HG02798 (cell line): ENCODE results near the gene CUX1.
"Not testable (repeated sequence)": the region's sequence is repeated elsewhere in the genome, so short reads cannot be mapped to it uniquely, and the experiment has no call there.

ENCODE experiments used
- ATAC-seq: cut with Tn5 transposase; IDR thresholded peaks from one replicate; pipeline ENCODE4 v1.9.1; 2021; ENCODE audit warnings: mild to moderate bottlenecking; ENCODE audit not compliant: unreplicated experiment, poor library complexity

CUX1 gene

DNA sequence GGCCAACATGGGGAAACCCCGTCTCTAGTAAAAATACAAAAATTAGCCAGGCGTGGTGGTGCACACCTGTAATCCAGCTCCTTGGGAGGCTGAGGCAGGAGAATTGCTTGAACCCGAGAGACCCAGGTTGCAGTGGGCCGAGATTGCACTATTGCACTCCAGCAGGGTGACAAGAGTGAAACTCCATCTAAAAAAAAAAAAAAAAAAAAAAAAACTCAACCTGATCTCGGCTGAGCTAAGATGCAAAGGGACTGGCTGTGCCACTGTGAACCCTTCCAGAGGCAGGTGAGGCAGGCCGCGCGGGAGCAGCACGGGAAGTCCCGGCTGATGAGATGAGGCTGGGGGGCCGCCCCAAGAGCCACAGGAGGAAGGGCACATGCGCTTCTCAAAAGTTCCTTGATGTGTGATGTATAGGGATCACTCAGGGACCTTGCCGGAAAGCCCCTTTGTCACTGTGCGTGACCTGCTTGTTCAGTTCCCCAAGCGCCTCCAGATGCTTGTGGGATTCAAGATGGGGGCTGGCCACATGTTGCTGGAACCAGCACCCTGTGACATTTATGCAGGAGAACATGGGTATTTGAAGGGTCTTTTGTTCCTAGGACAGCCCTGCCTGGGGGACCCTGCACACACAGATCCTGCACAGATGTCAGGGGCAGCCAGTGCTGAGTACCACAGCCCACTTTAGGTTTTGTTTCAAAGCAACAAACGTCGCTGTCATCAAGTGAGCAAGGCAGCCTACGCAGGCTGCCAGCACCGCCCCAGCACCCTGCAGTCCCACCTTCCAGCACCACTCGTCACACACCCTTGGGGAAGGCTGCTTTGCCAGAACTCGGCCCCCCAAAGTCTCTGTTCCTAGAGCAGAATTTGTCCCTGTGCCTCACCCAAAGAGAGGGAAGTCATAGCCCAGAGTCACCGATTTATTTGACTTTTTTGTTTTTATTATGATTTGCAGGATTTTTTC, 394.4 kb downstream of the CUX1 start:
- ATAC-seq: no peak

DNA sequence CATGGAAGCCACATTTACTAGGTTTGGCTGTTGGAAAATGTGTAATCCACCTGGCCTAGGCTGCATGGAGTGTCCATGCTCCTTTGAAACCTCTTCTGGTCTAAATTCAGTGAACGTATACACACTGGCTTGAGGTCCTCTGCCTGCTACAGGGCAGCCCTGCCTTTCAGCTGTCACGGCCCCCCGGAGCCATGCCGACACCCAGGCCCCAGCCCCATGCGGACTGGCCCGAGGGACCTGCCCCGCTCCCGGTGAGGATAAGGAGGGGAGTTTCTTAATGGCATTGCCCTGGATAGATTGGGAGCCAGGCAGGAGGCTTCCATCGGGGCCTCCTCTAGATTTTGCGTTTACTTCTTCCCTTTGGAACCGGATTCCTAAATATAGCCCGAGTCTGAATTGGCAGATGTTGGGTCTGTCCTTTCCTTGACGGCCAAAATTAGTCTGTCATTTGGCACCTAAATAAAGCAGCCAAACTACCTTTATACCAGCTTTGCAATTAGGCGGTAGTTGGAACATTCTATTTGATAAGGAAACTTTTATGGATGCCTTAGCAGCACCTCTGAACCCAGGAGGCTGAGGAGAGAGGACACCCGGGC, 397.1 kb downstream of the CUX1 start:
- no peak for ATAC-seq

GRCh38 chr7:102215256-102215655, 397.8 kb downstream of the CUX1 start:
- no peak for ATAC-seq

GRCh38 chr7:102215711-102216110, 398.3 kb downstream of the CUX1 start:
- no peak for ATAC-seq

GRCh38 chr7:102216573-102217314, 399.3 kb downstream of the CUX1 start:
- no peak for ATAC-seq

DNA sequence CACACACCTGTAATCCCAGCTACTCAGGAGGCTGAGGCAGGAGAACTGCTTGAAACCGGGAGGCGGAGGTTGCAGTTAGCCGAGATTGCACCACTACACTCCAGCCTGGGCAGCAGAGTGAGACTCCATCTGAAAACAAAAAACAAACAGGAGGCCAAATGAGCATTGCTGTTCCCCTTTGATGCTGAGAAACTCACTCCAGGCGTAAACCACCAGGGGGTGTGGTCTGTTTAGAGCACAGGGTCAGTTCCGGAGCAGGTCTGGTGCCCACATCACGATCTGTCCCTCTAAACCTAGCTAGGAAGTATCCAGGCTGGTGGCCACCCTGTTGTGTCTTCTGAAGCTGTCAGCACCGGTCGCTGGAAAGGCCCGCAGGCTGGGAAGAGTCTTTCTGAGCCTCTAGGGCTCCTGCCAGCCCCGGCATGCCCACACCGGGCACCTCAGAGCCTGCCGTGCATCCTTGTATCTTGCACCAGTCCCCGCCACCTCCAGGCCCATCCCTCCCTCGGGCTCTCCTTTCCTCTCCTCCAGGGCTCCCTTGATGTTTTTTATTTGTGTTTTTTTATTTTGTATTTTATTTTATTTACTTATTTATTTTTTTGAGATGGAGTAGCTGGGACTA, 402.9 kb downstream of the CUX1 start:
- no peak for ATAC-seq

DNA sequence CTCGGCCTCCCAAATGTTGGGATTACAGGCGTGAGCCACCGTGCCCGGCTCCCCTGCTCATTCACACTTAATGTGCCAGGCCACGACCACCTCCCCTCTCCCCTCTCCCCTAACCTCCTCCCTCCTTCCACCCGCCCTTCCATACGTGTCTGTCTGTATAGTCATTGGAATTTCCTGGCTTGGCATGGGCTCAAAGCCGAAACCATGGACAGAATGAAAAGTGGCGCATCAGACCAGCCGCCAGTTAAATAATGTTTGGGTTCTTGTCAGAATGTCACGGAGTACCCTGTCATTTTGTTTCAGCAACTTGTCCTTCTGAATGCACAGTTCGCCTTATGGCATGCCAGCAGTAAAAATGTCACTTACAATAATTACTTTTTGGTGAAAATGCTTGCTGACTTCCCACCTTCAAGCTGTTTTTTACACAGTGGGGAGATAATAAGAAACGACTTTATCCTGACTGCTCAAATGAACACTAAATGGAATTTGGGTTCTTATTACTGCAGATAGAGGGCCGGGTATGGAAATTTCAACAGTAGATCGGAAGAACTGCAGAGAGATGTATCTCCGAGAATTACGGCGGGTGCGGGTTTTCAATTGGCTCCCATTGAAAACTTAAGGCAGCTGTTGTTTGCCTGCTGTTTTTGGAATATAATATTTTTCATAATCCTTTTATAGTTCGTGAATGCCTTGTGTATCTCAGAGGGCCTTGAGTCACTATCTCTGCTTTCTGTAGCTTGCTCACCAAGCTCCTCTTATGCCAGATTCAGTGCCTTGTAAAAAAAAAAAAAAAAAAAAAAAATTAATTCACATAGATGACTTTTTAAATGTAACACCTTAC, 403.8 kb downstream of the CUX1 start:
- no peak for ATAC-seq

DNA sequence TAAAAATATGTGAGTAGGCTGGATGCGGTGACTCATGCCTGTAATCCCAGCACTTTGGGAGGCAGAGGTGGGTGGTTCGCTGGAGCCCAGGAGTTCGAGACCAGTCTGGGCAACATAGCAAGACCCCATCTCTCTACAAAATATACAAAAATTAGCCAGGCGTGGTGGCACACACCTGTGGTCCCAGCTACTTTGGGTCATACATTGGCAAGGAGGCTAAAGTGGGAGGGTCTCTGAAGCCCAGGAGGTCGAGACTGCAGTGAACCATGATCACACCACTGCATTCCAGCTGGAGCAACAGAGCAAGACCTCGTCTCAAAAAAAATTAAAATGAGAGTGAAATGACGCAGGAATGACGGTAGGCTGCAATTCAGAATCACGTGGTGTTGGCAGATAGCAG, 404.5 kb downstream of the CUX1 start:
- ATAC-seq: no peak

DNA sequence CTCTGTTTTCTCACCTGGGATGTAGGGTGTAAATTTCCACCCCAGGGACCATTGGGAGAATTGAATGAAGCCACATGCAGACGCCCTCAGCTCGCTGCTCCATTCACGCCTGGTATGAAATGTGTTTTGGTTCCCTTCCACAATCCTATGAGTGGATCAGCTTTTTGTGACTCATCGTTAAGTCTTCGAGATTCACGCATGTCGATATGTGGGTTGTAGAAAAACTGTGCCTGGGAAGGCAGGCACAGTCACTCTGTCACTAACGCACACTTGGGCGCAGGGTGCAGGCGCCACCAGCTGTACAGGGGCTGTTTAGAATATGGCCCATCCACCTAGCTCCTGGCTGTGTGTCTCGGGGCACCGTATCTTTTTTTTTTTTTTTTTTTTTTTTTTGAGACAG, 405.0 kb downstream of the CUX1 start:
- no peak for ATAC-seq

DNA sequence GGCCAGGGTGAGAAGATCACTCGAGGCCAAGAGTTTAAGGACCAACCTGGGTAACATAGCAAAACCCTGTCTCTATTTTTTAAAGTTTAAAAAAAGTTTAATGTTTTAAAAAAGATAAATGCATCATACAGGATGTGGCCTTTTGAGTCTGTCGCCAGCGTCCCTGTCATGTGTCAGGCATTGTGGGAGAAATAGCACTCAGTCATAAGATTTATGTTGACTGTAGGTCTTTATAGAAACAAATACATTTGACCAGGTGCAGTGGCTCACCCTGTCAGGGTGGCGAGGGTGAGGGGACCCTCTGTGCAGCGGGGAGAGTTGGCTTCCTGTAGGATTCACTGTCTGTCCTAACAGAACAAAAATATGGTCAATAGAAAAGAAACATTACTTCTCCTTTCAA, 405.8 kb downstream of the CUX1 start:
- ATAC-seq: no peak

- ATAC-seq: no peak
These were observed 407.6 kb downstream of the CUX1 start for GRCh38 chr7:102225025-102225424.

DNA sequence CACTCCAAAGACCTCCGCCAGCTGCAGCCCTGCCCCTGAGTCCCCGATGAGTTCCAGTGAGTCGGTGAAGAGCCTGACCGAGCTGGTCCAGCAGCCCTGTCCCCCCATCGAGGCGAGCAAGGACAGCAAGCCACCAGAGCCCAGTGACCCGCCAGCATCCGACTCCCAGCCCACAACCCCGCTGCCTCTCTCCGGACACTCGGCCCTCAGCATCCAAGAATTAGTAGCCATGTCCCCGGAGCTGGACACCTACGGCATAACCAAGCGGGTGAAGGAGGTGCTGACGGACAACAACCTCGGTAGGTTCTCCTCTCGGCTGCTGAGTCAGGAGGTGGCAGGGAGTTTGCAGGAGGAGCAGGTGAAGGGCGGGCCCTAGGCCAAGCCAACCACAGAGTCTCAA, 409.9 kb downstream of the CUX1 start:
- no peak for ATAC-seq

- no peak for ATAC-seq
These were observed 411.5 kb downstream of the CUX1 start for GRCh38 chr7:102228935-102229334.

DNA sequence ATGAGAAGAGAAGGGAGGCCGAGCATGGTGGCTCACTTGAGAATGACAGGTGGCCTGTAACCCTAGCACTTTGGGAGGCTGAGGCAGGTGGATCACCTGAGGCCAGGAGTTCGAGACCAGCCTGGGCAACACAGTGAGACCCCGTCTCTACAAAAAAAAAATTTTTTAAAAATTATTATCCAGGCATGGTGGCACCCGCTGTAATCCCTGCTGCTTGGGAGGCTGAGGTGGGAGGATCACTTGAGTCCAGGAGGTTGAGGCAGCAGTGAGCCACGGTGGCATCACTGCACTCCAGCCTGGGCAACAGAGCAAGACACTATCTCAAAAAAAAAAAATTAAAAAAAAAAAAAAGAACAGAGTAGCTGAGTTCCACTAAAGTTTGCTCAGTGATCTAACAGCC, 412.7 kb downstream of the CUX1 start:
- not testable (repeated sequence) for ATAC-seq

GRCh38 chr7:102230593-102230992, 413.2 kb downstream of the CUX1 start:
- no peak for ATAC-seq

DNA sequence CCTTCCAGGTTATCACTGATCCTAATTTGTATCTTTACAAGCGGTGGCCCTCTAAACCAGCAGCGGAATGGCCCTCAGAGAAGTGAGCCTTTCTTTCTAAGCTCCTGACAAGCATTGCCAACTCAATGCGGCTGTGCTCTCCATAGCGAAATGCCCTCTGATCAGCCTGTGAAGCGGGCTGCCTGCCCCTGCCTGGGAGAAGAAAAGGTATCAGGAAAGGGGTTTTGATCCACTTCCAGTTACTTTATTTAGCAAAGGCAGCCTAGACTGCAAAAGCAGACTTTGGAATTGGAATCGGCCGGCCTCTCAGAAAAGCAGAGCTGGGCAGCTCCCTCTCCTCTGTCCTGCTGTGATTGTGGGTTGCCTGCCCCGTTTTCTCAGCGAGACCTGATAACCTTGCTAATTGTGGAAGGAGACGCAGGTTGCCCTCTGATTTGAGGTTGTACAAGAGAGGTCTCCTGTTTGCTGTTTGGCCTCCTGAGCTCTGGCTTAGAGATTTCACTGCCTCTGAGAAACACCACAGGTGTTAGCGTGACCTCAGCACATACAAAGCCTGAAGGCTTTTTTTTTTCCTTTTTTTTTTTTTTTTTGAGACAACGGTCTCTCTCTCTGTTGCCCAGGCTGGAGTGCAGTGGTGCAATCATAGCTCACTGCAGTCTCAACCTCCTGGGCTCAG, 415.3 kb downstream of the CUX1 start:
- no peak for ATAC-seq

DNA sequence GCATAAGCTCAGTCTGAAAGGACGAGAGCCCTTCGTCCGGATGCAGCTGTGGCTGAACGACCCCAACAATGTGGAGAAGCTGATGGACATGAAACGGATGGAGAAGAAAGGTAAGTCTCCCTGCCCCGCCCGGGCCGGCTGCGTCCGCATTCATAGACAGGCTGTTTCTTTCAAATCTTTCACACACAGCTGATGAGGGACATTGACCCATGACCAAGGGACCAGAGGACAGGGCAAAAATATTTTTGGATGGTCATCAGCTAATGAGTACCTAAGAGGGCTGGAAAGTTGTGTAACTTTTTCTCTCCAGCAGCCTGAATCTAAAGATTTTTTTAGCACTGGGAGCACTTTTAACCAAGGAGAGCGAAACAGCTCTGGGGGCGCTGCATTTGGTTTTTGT, 416.7 kb downstream of the CUX1 start:
- no peak for ATAC-seq

DNA sequence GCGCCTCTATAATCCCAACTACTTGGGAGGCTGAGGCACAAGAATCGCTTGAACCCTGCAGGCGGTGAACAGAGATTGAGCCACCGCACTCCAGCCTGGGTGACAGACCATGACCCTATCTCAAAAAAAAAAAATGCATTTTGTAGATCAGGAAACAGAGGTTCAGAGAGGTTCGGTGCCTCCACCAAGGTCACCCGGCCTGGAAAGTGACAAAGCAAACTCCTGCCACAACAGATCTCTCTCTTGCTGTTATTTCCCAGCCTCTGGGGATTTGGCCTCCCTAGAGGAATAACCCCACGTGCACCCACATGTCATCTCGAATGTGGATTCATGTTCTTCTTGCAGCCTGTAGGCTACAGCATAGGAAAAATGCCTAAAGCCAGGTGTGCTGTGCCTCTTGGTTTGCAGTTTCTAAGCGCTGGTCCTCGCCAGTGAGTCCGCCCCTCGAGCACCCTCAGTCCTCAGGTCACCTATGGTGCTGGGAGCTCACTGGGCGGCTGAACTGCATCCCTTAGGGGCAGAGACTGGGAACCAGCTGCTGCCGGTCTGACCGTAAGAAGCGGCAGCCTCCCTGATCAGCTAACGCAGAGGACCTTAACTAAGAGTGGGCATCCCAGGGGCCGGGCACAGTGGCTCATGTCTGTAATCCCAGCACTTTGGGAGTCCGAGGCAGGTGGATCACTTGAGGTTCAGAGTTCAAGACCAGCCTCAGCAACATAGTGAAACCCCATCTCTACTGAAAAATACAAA, 417.6 kb downstream of the CUX1 start:
- no peak for ATAC-seq

GRCh38 chr7:102236102-102236501, 418.7 kb downstream of the CUX1 start:
- ATAC-seq: no peak
